HepG2 (cell line): ENCODE measurements around the gene ATP8B1. TPM values are rescaled to one million over a fixed set of nuclear protein-coding genes. Genes with fewer than 3 reads are reported as not detected.
A peak's percentile ranks its signal among the peaks of the same experiment; 100 is the strongest.

Source experiments
- AGO2 ChIP-seq: fragments of 200-400 bp; formaldehyde crosslinking; optimal IDR thresholded peaks from 2 replicates; pipeline ENCODE3; 2017; ENCODE audit warnings: mild to moderate bottlenecking, low read depth, low read length, moderate library complexity
- CBFB ChIP-seq: sonication (generic); formaldehyde crosslinking; IDR thresholded peaks from 2 replicates; pipeline ENCODE4 v1.4.0; 2020; ENCODE audit warnings: missing genetic modification reagents
- MAZ ChIP-seq, 2 experiments: sonication (generic) in 1 of 2; formaldehyde crosslinking in 1 of 2; IDR thresholded peaks; 2 replicates each; pipeline versions ENCODE4 v1.5.0 to v1.6.1; 2012 to 2020; ENCODE audit warnings: low read depth in 2 of 2, mild to moderate bottlenecking in 2 of 2, borderline replicate concordance in 1 of 2, improper control_type of control experiment in 1 of 2, low read length in 1 of 2, missing genetic modification reagents in 1 of 2, moderate library complexity in 1 of 2
- NCOR1 ChIP-seq: fragments of 200-600 bp; sonication (generic); IDR thresholded peaks from 2 replicates; pipeline ENCODE4 v1.7.0; 2017; ENCODE audit warnings: antibody characterized with exemption, low read length, borderline replicate concordance
- NFKB2 ChIP-seq: sonication (generic); formaldehyde crosslinking; IDR thresholded peaks from 2 replicates; pipeline ENCODE4 v1.4.0; 2020; ENCODE audit warnings: missing genetic modification reagents, borderline replicate concordance
- NFYC ChIP-seq: IDR thresholded peaks from 2 replicates; pipeline ENCODE4 v1.6.1; 2016; ENCODE audit warnings: missing genetic modification reagents, missing compliant biosample characterization
- NR1H2 ChIP-seq: sonication (generic); formaldehyde crosslinking; IDR thresholded peaks from 2 replicates; pipeline ENCODE4 v1.8.1; 2022; ENCODE audit warnings: low read depth, missing genetic modification reagents, borderline replicate concordance
- PAWR ChIP-seq: sonication (generic); formaldehyde crosslinking; IDR thresholded peaks from 2 replicates; pipeline ENCODE4 v1.4.0; 2020; ENCODE audit warnings: missing genetic modification reagents, mild to moderate bottlenecking, borderline replicate concordance
- ZNF20 ChIP-seq: sonication (generic); formaldehyde crosslinking; IDR thresholded peaks from 2 replicates; pipeline ENCODE4 v1.4.0; 2020; ENCODE audit warnings: mild to moderate bottlenecking, moderate library complexity, missing genetic modification reagents
- ZNF44 ChIP-seq: sonication (generic); formaldehyde crosslinking; IDR thresholded peaks from 2 replicates; pipeline ENCODE4 v1.5.1; 2020; ENCODE audit warnings: mild to moderate bottlenecking, missing genetic modification reagents
- ZNF691 ChIP-seq: sonication (generic); formaldehyde crosslinking; IDR thresholded peaks from 2 replicates; pipeline ENCODE4 v1.4.0; 2020; ENCODE audit warnings: missing genetic modification reagents, low read depth, mild to moderate bottlenecking, borderline replicate concordance
- ZNF75D ChIP-seq: sonication (generic); formaldehyde crosslinking; IDR thresholded peaks from 2 replicates; pipeline ENCODE4 v1.8.1; 2023; ENCODE audit warnings: missing genetic modification reagents, mild to moderate bottlenecking, borderline replicate concordance
- ZNF772 ChIP-seq: sonication (generic); formaldehyde crosslinking; IDR thresholded peaks from 2 replicates; pipeline ENCODE4 v1.5.0; 2020; ENCODE audit warnings: mild to moderate bottlenecking, missing genetic modification reagents
- polyA plus RNA-seq, 8 experiments: library from polyadenylated mRNA; depleted of rRNA in 3 of 8; stranded (reverse) in 7 of 8; unstranded in 1 of 8; fragments of >200 nt; fragmentation: Illumina TruSeq in 4 of 8; extraction: Trizol in 4 of 8; gene quantifications; 2 replicates each; pipeline versions ENCODE4 v1.2.1 to v1.2.3, GENCODE V29; 2011 to 2016; ENCODE audit warnings: low read depth in 4 of 8, missing spikeins in 1 of 8, mixed read lengths in 1 of 8; ENCODE audit not compliant: insufficient read depth in 1 of 8
- total RNA-seq, 5 experiments: library from RNA; depleted of rRNA; stranded (reverse); fragments of >200 nt; fragmentation: Illumina TruSeq; extraction: Trizol; gene quantifications; 2 replicates each; pipeline ENCODE4 v1.2.3, GENCODE V29; 2016; ENCODE audit warnings: low read depth in 1 of 5
- TF ChIP-seq, protein P1 (sequence below): sonication (generic); formaldehyde crosslinking; IDR thresholded peaks from 2 replicates; pipeline ENCODE4 v1.4.0; 2020; ENCODE audit warnings: mild to moderate bottlenecking, missing genetic modification reagents
- TF ChIP-seq, protein P2 (sequence below): sonication (generic); formaldehyde crosslinking; IDR thresholded peaks from 2 replicates; pipeline ENCODE4 v1.4.0; 2020; ENCODE audit warnings: missing genetic modification reagents
- TF ChIP-seq, protein P3 (sequence below), 2 experiments: sonication (generic) in 1 of 2; formaldehyde crosslinking in 1 of 2; IDR thresholded peaks; 2 replicates each; pipeline versions ENCODE4 v1.4.0 to v1.6.1; 2018 to 2020; ENCODE audit warnings: missing genetic modification reagents in 2 of 2, borderline replicate concordance in 1 of 2, low read depth in 1 of 2, mild to moderate bottlenecking in 1 of 2, missing biosample characterization in 1 of 2

Gene ATP8B1
- total and polyA plus RNA-seq, 2 of the 13 experiments (the other 11 are each of a cell fraction or from before 2014, with no cell fraction given), result 2.8 to 4.0 TPM

DNA sequence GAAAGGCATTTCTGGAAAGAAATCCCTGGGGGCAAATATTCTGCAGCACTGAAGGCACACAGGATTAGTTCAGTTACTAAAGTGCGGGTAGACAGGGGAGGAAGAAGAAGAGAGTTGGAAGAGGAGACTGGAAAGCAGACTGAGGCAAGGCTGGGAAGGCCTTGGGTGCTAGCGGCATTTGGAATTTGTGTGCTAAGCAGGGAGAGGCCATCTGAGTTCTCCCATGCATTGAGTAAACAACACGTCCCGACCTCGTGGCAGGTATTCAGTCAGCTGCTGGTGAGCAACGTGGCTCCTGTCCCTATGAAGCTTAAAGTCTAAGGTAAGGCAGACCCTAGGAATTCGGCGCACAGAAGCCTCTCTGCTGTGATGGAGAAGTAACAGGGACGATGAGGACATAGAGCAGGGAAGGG, 30.7 kb downstream of the ATP8B1 start (continued):
- TF ChIP-seq NR1H2 (CRISPR knock-in tag) (no peak), NFYC (CRISPR knock-in tag) (no peak), ZNF20 (CRISPR knock-in tag) (no peak), PAWR (CRISPR knock-in tag) (no peak), NFKB2 (peak; percentile 77; the same call in 1 of the 2 replicates), ZNF691 (CRISPR knock-in tag) (peak; percentile 47; the same call in 1 of the 2 replicates), CBFB (CRISPR knock-in tag) (no peak), NCOR1 (no peak), ZNF772 (CRISPR knock-in tag) (no peak), ZNF44 (0 out of 2 replicates have a peak, but pooled peaks have one; percentile 58), AGO2 (no peak), ZNF75D (CRISPR knock-in tag) (no peak), MAZ (IDR thresholded peaks at IDR 0.05; ENCODE audit: borderline replicate concordance, low read depth, low read length) (no peak), MAZ (CRISPR knock-in tag; IDR thresholded peaks at IDR 0.05; ENCODE audit: low read depth) (no peak)
- TF ChIP-seq, protein P1, sequence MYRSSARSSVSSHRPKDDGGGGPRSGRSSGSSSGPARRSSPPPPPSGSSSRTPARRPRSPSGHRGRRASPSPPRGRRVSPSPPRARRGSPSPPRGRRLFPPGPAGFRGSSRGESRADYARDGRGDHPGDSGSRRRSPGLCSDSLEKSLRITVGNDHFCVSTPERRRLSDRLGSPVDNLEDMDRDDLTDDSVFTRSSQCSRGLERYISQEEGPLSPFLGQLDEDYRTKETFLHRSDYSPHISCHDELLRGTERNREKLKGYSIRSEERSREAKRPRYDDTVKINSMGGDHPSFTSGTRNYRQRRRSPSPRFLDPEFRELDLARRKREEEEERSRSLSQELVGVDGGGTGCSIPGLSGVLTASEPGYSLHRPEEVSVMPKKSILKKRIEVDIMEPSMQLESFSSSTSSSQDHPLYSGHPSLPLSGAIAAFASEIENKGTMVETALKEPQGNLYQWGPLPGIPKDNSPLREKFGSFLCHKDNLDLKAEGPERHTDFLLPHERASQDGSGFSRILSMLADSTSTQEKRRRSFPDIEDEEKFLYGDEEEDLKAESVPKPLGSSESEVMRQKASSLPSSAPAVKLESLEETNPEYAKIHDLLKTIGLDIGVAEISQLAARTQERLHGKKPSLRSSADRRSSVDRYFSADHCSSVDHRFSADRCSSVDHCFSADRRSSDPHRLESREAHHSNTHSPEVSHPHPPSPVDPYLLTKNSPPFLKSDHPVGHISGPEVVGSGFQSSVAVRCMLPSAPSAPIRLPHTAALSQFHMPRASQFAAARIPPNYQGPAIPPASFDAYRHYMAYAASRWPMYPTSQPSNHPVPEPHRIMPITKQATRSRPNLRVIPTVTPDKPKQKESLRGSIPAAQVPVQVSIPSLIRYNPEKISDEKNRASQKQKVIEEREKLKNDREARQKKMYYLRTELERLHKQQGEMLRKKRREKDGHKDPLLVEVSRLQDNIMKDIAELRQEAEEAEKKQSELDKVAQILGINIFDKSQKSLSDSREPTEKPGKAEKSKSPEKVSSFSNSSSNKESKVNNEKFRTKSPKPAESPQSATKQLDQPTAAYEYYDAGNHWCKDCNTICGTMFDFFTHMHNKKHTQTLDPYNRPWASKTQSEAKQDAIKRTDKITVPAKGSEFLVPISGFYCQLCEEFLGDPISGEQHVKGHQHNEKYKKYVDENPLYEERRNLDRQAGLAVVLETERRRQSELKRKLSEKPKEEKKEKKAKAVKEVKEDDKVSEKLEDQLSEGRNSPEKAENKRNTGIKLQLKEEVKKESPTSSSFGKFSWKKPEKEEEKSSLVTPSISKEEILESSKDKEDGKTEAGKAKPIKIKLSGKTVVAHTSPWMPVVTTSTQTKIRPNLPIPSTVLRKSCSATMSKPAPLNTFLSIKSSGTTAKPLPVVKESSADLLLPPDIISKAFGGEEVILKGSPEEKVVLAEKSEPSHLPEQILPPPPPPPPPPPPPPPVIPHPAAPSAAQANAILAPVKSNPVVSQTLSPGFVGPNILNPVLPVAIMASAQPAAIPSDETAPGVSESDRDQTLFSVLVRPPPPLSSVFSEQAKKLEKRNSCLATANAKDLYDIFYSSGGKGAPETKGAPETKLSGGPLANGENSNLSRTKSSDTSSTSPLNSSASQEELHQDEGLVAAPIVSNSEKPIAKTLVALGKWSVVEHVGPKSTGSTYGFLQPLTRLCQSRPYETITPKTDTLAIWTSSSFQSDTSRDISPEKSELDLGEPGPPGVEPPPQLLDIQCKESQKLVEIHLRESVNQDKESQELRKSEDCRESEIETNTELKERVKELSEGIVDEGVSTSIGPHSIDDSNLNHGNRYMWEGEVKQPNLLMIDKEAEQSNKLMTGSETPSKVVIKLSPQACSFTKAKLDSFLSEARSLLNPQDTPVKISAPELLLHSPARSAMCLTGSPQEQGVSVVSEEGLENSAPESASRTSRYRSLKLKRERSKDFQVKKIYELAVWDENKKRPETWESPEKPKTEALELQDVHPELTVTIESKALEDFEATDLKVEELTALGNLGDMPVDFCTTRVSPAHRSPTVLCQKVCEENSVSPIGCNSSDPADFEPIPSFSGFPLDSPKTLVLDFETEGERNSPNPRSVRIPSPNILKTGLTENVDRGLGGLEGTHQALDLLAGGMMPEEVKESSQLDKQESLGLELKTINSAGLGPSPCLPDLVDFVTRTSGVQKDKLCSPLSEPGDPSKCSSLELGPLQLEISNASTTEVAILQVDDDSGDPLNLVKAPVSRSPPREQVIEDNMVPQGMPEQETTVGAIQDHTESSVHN (CRISPR knock-in tag), result no peak
- TF ChIP-seq, protein P2, sequence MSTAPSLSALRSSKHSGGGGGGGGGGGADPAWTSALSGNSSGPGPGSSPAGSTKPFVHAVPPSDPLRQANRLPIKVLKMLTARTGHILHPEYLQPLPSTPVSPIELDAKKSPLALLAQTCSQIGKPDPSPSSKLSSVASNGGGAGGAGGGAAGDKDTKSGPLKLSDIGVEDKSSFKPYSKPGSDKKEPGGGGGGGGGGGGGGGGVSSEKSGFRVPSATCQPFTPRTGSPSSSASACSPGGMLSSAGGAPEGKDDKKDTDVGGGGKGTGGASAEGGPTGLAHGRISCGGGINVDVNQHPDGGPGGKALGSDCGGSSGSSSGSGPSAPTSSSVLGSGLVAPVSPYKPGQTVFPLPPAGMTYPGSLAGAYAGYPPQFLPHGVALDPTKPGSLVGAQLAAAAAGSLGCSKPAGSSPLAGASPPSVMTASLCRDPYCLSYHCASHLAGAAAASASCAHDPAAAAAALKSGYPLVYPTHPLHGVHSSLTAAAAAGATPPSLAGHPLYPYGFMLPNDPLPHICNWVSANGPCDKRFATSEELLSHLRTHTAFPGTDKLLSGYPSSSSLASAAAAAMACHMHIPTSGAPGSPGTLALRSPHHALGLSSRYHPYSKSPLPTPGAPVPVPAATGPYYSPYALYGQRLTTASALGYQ (CRISPR knock-in tag), result peak; percentile 55; the same call in 1 of the 2 replicates
- TF ChIP-seq, protein P3, sequence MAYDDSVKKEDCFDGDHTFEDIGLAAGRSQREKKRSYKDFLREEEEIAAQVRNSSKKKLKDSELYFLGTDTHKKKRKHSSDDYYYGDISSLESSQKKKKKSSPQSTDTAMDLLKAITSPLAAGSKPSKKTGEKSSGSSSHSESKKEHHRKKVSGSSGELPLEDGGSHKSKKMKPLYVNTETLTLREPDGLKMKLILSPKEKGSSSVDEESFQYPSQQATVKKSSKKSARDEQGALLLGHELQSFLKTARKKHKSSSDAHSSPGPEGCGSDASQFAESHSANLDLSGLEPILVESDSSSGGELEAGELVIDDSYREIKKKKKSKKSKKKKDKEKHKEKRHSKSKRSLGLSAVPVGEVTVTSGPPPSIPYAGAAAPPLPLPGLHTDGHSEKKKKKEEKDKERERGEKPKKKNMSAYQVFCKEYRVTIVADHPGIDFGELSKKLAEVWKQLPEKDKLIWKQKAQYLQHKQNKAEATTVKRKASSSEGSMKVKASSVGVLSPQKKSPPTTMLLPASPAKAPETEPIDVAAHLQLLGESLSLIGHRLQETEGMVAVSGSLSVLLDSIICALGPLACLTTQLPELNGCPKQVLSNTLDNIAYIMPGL (CRISPR knock-in tag; IDR thresholded peaks at IDR 0.05; ENCODE audit: borderline replicate concordance in 1 of 2, low read depth in 1 of 2), result peak in 1 of 2 experiments; percentile 75; a peak in 1 of 4 replicates
